Activated T-helper 9 cell treated with anti-CD3 and anti-CD28 coated beads, Interleukin-2, amount 50 U/mL, for 16 hours (primary cell): Measurements from ENCODE around the gene MOGAT2.
A peak's percentile ranks its signal among the peaks of the same experiment; 100 is the strongest.
"Not testable (repeated sequence)": the region's sequence is repeated elsewhere in the genome, so short reads cannot be mapped to it uniquely, and the experiment has no call there.

ENCODE experiments used
- DNase-seq: peaks from one replicate; pipeline ENCODE4 v3.0.0-alpha.2; 2020; ENCODE audit warnings: low read depth

Gene MOGAT2

GRCh38 chr11:75717608-75718418 lies at the start of gene MOGAT2:
TSS of gene MOGAT2 (plus strand) at chr11:75717838. CDS start at chr11:75717889, 51 bp downstream.
- DNase-seq = no peak

GRCh38 chr11:75668451-75669297 lies 49.0 kb upstream of the MOGAT2 start, which contains the start of gene MAP6:
TSS of gene MAP6 (minus strand) at chr11:75669038. CDS start at chr11:75668369, 669 bp downstream.
- DNase-seq = no peak

GRCh38 chr11:75673977-75674582 lies 43.6 kb upstream of the MOGAT2 start:
- no peak for DNase-seq

GRCh38 chr11:75677275-75677674 lies 40.4 kb upstream of the MOGAT2 start:
- DNase-seq = no peak

GRCh38 chr11:75677909-75678308 lies 39.7 kb upstream of the MOGAT2 start:
- no peak for DNase-seq

GRCh38 chr11:75678620-75679259 lies 38.9 kb upstream of the MOGAT2 start:
- DNase-seq = no peak

- DNase-seq = no peak
Observed at GRCh38 chr11:75679566-75679965, 38.1 kb upstream of the MOGAT2 start.

- not testable (repeated sequence) for DNase-seq
Observed at GRCh38 chr11:75683856-75684255, 33.8 kb upstream of the MOGAT2 start.

GRCh38 chr11:75689863-75690609 lies 27.6 kb upstream of the MOGAT2 start:
- DNase-seq = no peak

GRCh38 chr11:75691804-75692203 lies 25.8 kb upstream of the MOGAT2 start:
- DNase-seq = no peak

GRCh38 chr11:75697906-75698581 lies 19.6 kb upstream of the MOGAT2 start:
- DNase-seq = no peak

- DNase-seq = no peak
Observed at GRCh38 chr11:75700940-75701339, 16.7 kb upstream of the MOGAT2 start.

- no peak for DNase-seq
Observed at GRCh38 chr11:75703695-75704237, 13.9 kb upstream of the MOGAT2 start.

- no peak for DNase-seq
Observed at GRCh38 chr11:75705541-75705940, 12.1 kb upstream of the MOGAT2 start.

GRCh38 chr11:75706260-75706729 lies 11.3 kb upstream of the MOGAT2 start:
- DNase-seq = peak; percentile 50

GRCh38 chr11:75714211-75714610 lies 3.4 kb upstream of the MOGAT2 start:
- DNase-seq = no peak

- no peak for DNase-seq
Observed at GRCh38 chr11:75715688-75716087, 1.9 kb upstream of the MOGAT2 start.

GRCh38 chr11:75716659-75717058 lies 979 bp upstream of the MOGAT2 start:
- DNase-seq = no peak

GRCh38 chr11:75718419-75719339 lies 1.0 kb downstream of the MOGAT2 start:
- DNase-seq = no peak
